Measurements from ENCODE around the gene RBCK1.

RBCK1 gene

DNA sequence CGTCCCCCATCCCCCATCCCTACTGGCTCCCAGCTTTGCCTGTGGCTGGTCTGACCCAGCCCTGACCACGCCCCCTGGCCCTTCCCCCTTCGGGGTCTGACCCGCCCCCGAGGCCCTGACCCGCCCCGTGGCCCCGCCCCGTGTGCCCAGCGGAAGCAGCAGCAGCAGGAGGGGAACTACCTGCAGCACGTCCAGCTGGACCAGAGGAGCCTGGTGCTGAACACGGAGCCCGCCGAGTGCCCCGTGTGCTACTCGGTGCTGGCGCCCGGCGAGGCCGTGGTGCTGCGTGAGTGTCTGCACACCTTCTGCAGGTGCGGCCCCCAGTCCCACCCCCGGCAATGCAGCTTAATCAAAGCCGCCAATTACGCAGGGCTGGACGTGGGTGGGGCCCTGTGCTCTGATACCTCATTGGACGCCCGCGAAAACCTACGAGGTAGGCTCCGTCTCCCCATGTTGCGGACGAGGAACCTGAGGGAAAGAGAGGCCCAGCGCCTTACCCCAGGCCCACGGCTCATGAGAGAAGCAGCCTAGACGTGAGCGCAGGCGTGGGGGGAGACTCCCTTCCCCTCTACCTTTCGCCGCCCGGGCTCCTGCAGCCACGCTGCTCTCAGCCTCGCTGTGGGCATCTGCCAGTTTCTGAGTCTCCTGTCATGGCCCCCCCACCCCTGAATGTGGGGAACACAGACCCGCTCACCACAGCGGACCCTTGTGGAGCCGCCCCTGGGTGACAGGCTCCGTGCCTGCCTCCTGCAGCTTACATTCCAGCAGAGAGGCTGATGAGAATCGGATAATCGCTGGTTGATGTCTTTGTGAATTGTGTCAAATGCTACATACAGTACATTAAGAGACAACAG is 12.8 kb downstream of the RBCK1 start:
- no peak overlapping the region for H3K27ac ChIP-seq (ENCODE audit: low read length)
- peaks cover 20% of the 10 kb centered on the region for H4K20me1 ChIP-seq (ENCODE audit: insufficient read depth, low read length)
- no peaks in the 10 kb centered on the region for H3K4me1 ChIP-seq (ENCODE audit: insufficient read depth, low read length)
- H2AFZ ChIP-seq (ENCODE audit: low read depth, low read length): no peak overlapping the region
- H3K4me3 ChIP-seq (ENCODE audit: low read depth in 1 of 2, low read length in 2 of 2): no peak overlapping the region
- ATAC-seq (ENCODE audit: insufficient read depth, low read depth) (peak; percentile 27; the same call in 1 of the 3 replicates), DNase-seq (no peak)
- peaks cover 4% of the 10 kb centered on the region; the same call in 1 of the 2 replicates for H3K79me2 ChIP-seq (ENCODE audit: insufficient read depth, low read length)
- H3K36me3 ChIP-seq (ENCODE audit: insufficient read depth, low read length): peaks cover 73% of the 10 kb centered on the region
- no peaks in the 10 kb centered on the region for H3K27me3 ChIP-seq (ENCODE audit: insufficient read depth, low read length, poor library complexity)
- no peak for TF ChIP-seq EZH2 (IDR thresholded peaks at IDR 0.05; ENCODE audit: borderline replicate concordance, low read depth, low read length, severe bottlenecking)
- TF ChIP-seq, protein P1, sequence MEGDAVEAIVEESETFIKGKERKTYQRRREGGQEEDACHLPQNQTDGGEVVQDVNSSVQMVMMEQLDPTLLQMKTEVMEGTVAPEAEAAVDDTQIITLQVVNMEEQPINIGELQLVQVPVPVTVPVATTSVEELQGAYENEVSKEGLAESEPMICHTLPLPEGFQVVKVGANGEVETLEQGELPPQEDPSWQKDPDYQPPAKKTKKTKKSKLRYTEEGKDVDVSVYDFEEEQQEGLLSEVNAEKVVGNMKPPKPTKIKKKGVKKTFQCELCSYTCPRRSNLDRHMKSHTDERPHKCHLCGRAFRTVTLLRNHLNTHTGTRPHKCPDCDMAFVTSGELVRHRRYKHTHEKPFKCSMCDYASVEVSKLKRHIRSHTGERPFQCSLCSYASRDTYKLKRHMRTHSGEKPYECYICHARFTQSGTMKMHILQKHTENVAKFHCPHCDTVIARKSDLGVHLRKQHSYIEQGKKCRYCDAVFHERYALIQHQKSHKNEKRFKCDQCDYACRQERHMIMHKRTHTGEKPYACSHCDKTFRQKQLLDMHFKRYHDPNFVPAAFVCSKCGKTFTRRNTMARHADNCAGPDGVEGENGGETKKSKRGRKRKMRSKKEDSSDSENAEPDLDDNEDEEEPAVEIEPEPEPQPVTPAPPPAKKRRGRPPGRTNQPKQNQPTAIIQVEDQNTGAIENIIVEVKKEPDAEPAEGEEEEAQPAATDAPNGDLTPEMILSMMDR (IDR thresholded peaks at IDR 0.05; ENCODE audit: borderline replicate concordance, extremely low read depth, low read length, poor library complexity, severe bottlenecking): no peak
- no peak overlapping the region for H3K4me2 ChIP-seq (ENCODE audit: insufficient read depth, low read length)
- H3K9me3 ChIP-seq (ENCODE audit: insufficient read depth, low read length, severe bottlenecking): no peaks in the 10 kb centered on the region
- H3K9ac ChIP-seq (ENCODE audit: low read depth, low read length): no peak overlapping the region

DNA sequence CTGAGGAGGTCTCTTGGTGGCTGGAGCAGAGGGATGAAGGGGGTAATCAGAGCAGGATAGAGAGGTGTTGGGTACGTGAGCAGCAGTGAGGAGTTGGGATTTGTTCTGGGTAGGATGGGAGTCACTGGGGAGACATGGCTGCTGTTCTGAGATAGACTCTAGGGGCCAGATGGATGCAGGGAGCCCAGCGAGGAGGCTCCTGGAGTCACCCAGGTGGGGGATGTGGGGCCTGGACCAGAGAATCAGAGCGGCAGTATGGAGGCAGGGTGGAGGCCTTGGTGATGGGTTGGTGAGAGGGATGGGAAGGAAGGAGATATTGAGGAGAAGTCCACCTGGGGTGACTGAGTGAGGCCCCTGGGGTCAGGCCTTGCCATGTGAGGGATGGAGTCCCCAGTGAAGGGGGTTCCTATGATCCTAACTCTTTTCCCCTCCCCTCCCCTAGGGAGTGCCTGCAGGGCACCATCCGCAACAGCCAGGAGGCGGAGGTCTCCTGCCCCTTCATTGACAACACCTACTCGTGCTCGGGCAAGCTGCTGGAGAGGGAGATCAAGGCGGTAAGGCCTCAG is 13.7 kb downstream of the RBCK1 start:
- no peak overlapping the region for H3K4me3 ChIP-seq (ENCODE audit: low read depth in 1 of 2, low read length in 2 of 2)
- no peak overlapping the region for H3K4me2 ChIP-seq (ENCODE audit: insufficient read depth, low read length)
- no peak for ATAC-seq (ENCODE audit: insufficient read depth, low read depth)
- H3K4me1 ChIP-seq (ENCODE audit: insufficient read depth, low read length): no peaks in the 10 kb centered on the region
- H3K27ac ChIP-seq (ENCODE audit: low read length): no peak overlapping the region
- H3K27me3 ChIP-seq (ENCODE audit: insufficient read depth, low read length, poor library complexity): no peaks in the 10 kb centered on the region
- no peaks in the 10 kb centered on the region for H3K79me2 ChIP-seq (ENCODE audit: insufficient read depth, low read length)
- peaks cover 67% of the 10 kb centered on the region for H3K36me3 ChIP-seq (ENCODE audit: insufficient read depth, low read length)
- H3K9me3 ChIP-seq (ENCODE audit: insufficient read depth, low read length, severe bottlenecking): no peaks in the 10 kb centered on the region
- TF ChIP-seq, protein P1 (IDR thresholded peaks at IDR 0.05; ENCODE audit: borderline replicate concordance, extremely low read depth, low read length, poor library complexity, severe bottlenecking): no peak
- TF ChIP-seq EZH2 (IDR thresholded peaks at IDR 0.05; ENCODE audit: borderline replicate concordance, low read depth, low read length, severe bottlenecking): no peak
- no peak overlapping the region for H2AFZ ChIP-seq (ENCODE audit: low read depth, low read length)
- H3K9ac ChIP-seq (ENCODE audit: low read depth, low read length): no peak overlapping the region
- H4K20me1 ChIP-seq (ENCODE audit: insufficient read depth, low read length): peaks cover 20% of the 10 kb centered on the region
- DNase-seq: no peak

DNA sequence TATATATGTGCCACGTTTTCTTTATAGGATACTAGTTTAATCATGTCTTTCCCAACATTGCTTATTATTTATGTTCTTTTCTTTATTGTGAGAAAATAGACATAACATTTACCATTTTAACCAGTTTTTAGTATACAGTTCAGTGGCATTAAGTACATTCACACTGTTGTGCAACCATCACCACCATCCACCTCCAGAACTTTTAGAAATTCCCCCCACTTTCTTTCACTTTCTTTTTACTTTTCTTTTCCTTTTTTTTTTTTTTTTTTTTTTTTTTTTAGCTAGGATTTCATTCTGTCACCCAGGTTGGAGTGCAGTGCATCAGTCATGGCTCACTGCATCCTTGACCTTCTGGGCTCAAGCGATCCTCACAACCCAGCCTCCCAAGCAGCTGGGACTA is 18.5 kb downstream of the RBCK1 start:
- Histone ChIP-seq H4K20me1 (ENCODE audit: insufficient read depth, low read length) (no peaks in the 10 kb centered on the region), H3K4me1 (ENCODE audit: insufficient read depth, low read length) (no peaks in the 10 kb centered on the region), H3K27ac (ENCODE audit: low read length) (no peak overlapping the region), H3K27me3 (ENCODE audit: insufficient read depth, low read length, poor library complexity) (no peaks in the 10 kb centered on the region), H2AFZ (ENCODE audit: low read depth, low read length) (no peak overlapping the region), H3K36me3 (ENCODE audit: insufficient read depth, low read length) (peaks cover 72% of the 10 kb centered on the region), H3K79me2 (ENCODE audit: insufficient read depth, low read length) (no peaks in the 10 kb centered on the region), H3K4me3 (ENCODE audit: low read depth in 1 of 2, low read length in 2 of 2) (no peak overlapping the region), H3K4me2 (ENCODE audit: insufficient read depth, low read length) (no peak overlapping the region), H3K9ac (ENCODE audit: low read depth, low read length) (no peak overlapping the region), H3K9me3 (ENCODE audit: insufficient read depth, low read length, severe bottlenecking) (no peaks in the 10 kb centered on the region)
- ATAC-seq (ENCODE audit: insufficient read depth, low read depth): no peak
- no peak for DNase-seq
- no peak for TF ChIP-seq EZH2 (IDR thresholded peaks at IDR 0.05; ENCODE audit: borderline replicate concordance, low read depth, low read length, severe bottlenecking)
- TF ChIP-seq, protein P1 (IDR thresholded peaks at IDR 0.05; ENCODE audit: borderline replicate concordance, extremely low read depth, low read length, poor library complexity, severe bottlenecking): no peak

Measured in DND-41 (cell line).